Smooth muscle cell (in vitro differentiated cells): ENCODE results near the gene ALPK3. TPM values are rescaled to one million over a fixed set of nuclear protein-coding genes. Genes with fewer than 3 reads are reported as not detected.

ENCODE experiments used
- DNase-seq: peaks from one replicate; lab custom pipeline; 2025; ENCODE audit not compliant: unreplicated experiment; lab: John Stamatoyannopoulos, UW
- H2AFZ ChIP-seq: fragments of 200-600 bp; sonication (generic); 2 replicates; pipeline ENCODE4 v1.6.0; 2016; ENCODE audit warnings: antibody characterized with exemption, low read depth, mild to moderate bottlenecking
- H3F3A ChIP-seq: fragments of 200-600 bp; sonication (generic); 2 replicates; pipeline ENCODE4 v1.6.0; 2017; ENCODE audit warnings: antibody characterized with exemption, low read depth
- H3K27ac ChIP-seq: fragments of 200-600 bp; sonication (generic); 2 replicates; pipeline ENCODE4 v1.5.1; 2016; ENCODE audit warnings: low read depth, mild to moderate bottlenecking
- H3K27me3 ChIP-seq: fragments of 200-600 bp; sonication (generic); 2 replicates; pipeline ENCODE4 v1.6.1; 2016; ENCODE audit warnings: low read depth, mild to moderate bottlenecking
- H3K36me3 ChIP-seq: fragments of 200-600 bp; sonication (generic); 2 replicates; pipeline ENCODE4 v1.5.1; 2016; ENCODE audit warnings: low read depth
- H3K4me1 ChIP-seq: fragments of 200-600 bp; sonication (generic); 2 replicates; pipeline ENCODE4 v1.5.1; 2016; ENCODE audit warnings: low read depth
- H3K4me2 ChIP-seq: fragments of 200-600 bp; sonication (generic); 2 replicates; pipeline ENCODE4 v1.6.0; 2016; ENCODE audit warnings: mild to moderate bottlenecking
- H3K4me3 ChIP-seq: fragments of 200-600 bp; sonication (generic); 2 replicates; pipeline ENCODE4 v1.5.1; 2016; ENCODE audit warnings: mild to moderate bottlenecking
- H3K79me2 ChIP-seq: fragments of 200-600 bp; sonication (generic); 2 replicates; pipeline ENCODE4 v1.6.0; 2016; ENCODE audit warnings: low read depth, mild to moderate bottlenecking
- H3K9ac ChIP-seq: fragments of 200-600 bp; sonication (generic); 2 replicates; pipeline ENCODE4 v1.6.0; 2016; ENCODE audit warnings: low read depth
- H3K9me3 ChIP-seq: fragments of 200-600 bp; sonication (generic); replicated peaks from 2 replicates; pipeline ENCODE4 v1.5.1; 2016; ENCODE audit warnings: low read depth
- H4K20me1 ChIP-seq: fragments of 200-600 bp; sonication (generic); 2 replicates; pipeline ENCODE4 v1.6.0; 2016; ENCODE audit warnings: low read depth
- WGBS: methylation state at CpG from one replicate; pipeline ENCODE4 v1.1.7; 2016; ENCODE audit warnings: low lambda C conversion rate; 5-methylcytosine and 5-hydroxymethylcytosine counted together
- polyA plus RNA-seq: library from polyadenylated mRNA; unstranded; fragments of >200 nt; fragmentation: Nextera tagmentation; extraction: Ambion mirVana; gene quantifications from 2 replicates; pipeline ENCODE4 v1.2.1, GENCODE V29; 2016
- total RNA-seq: library from RNA; depleted of rRNA; stranded (reverse); fragments of >200 nt; gene quantifications from 2 replicates; pipeline ENCODE4 v1.2.3, GENCODE V29; 2014
- TF ChIP-seq, protein P1 (sequence below): fragments of 200-600 bp; sonication (generic); IDR thresholded peaks from 2 replicates; pipeline ENCODE4 v1.5.1; 2017; ENCODE audit warnings: borderline replicate concordance, mild to moderate bottlenecking, antibody characterized with exemption; ENCODE audit not compliant: insufficient read depth, poor library complexity, severe bottlenecking

The ALPK3 gene
- total and polyA plus RNA-seq, 2 experiments from 2014 or later = 3.5 to 18.8 TPM

- no peak overlapping the region for H2AFZ ChIP-seq
- TF ChIP-seq, protein P1, sequence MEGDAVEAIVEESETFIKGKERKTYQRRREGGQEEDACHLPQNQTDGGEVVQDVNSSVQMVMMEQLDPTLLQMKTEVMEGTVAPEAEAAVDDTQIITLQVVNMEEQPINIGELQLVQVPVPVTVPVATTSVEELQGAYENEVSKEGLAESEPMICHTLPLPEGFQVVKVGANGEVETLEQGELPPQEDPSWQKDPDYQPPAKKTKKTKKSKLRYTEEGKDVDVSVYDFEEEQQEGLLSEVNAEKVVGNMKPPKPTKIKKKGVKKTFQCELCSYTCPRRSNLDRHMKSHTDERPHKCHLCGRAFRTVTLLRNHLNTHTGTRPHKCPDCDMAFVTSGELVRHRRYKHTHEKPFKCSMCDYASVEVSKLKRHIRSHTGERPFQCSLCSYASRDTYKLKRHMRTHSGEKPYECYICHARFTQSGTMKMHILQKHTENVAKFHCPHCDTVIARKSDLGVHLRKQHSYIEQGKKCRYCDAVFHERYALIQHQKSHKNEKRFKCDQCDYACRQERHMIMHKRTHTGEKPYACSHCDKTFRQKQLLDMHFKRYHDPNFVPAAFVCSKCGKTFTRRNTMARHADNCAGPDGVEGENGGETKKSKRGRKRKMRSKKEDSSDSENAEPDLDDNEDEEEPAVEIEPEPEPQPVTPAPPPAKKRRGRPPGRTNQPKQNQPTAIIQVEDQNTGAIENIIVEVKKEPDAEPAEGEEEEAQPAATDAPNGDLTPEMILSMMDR = no peak
- DNase-seq = no peak
- no peak overlapping the region for H3K4me3 ChIP-seq
- no peaks in the 10 kb centered on the region for H3F3A ChIP-seq
- peaks cover 5% of the 10 kb centered on the region for H3K4me1 ChIP-seq
- no peaks in the 10 kb centered on the region for H3K27me3 ChIP-seq
- H3K79me2 ChIP-seq = no peaks in the 10 kb centered on the region
- no peak overlapping the region for H3K9ac ChIP-seq
- H3K36me3 ChIP-seq = no peaks in the 10 kb centered on the region
- H3K27ac ChIP-seq = no peak overlapping the region
- WGBS = 94% methylated on average over 4 of the region's 5 CpGs
- H3K4me2 ChIP-seq = no peak overlapping the region
- H4K20me1 ChIP-seq = peaks cover 46% of the 10 kb centered on the region
- no peaks in the 10 kb centered on the region for H3K9me3 ChIP-seq
These were observed 17.8 kb downstream of the ALPK3 start for GRCh38 chr15:84834969-84835368.

GRCh38 chr15:84835661-84836337 lies 18.6 kb downstream of the ALPK3 start:
- TF ChIP-seq, protein P1 = no peak
- 90% methylated on average over 5 of the region's 5 CpGs for WGBS
- no peaks in the 10 kb centered on the region for H3K27me3 ChIP-seq

DNA sequence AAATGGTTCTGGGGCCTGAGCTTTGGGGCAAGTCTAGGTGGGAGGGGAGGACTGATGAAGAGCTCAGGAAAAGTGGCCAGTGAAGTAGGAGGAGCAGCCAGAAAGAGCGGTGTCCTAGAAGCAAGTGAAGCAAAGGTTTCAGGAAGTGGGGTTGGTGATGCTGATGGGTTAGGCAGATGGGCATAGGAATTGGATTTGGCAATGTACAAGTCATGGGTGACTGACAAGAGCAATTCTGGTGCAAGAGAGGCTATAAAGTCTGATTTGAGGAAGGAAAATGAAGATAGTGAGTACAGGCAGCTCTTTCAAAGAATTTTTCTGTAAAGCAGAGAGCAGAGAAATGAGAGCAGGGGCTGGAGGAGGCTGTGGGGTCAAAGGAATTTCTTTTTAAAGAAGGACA lies 19.7 kb downstream of the ALPK3 start:
- H3K4me1 ChIP-seq = peaks cover 7% of the 10 kb centered on the region
- 100% methylated on average over 1 of the region's 1 CpG for WGBS

More at GRCh38 chr15:84835661-84836337, 18.6 kb downstream of the ALPK3 start:
- Histone ChIP-seq H3F3A (no peaks in the 10 kb centered on the region), H3K27ac (no peak overlapping the region), H3K4me1 (peaks cover 7% of the 10 kb centered on the region), H3K79me2 (no peaks in the 10 kb centered on the region), H3K4me2 (no peak overlapping the region), H4K20me1 (peaks cover 38% of the 10 kb centered on the region), H3K9me3 (no peaks in the 10 kb centered on the region), H3K36me3 (no peaks in the 10 kb centered on the region), H3K4me3 (no peak overlapping the region), H3K9ac (no peak overlapping the region), H2AFZ (no peak overlapping the region)
- DNase-seq = no peak

More for the DNA sequence above, 19.7 kb downstream of the ALPK3 start:
- Histone ChIP-seq H3F3A (no peaks in the 10 kb centered on the region), H3K4me3 (no peak overlapping the region), H3K9ac (no peak overlapping the region), H2AFZ (no peak overlapping the region), H3K27ac (no peak overlapping the region), H3K36me3 (no peaks in the 10 kb centered on the region), H3K9me3 (no peaks in the 10 kb centered on the region), H3K79me2 (peaks cover 4% of the 10 kb centered on the region), H4K20me1 (peaks cover 32% of the 10 kb centered on the region), H3K27me3 (no peaks in the 10 kb centered on the region), H3K4me2 (no peak overlapping the region)
- no peak for DNase-seq
- TF ChIP-seq, protein P1 = no peak
